Thyroid gland (tissue), 4 donors: ENCODE results near the gene COA7.

Experiments
- POLR2A ChIP-seq, 2 donors: fragments of 450-650 bp; IDR thresholded peaks; one replicate each; pipeline ENCODE4 v1.6.1; 2017; ENCODE audit warnings: antibody characterized with exemption in 2 of 2, mild to moderate bottlenecking in 2 of 2, moderate library complexity in 1 of 2
- TF ChIP-seq, protein P1 (sequence below), 6 experiments: fragments of 200-600 bp in 3 of 6; fragments of 450-650 bp in 3 of 6; sonication (generic) in 3 of 6; IDR thresholded peaks; one replicate each; pipeline ENCODE4 v1.5.1; 2016 to 2019; ENCODE audit warnings: antibody characterized with exemption in 6 of 6, mild to moderate bottlenecking in 2 of 6, inconsistent platforms in 1 of 6, moderate library complexity in 1 of 6

DNA sequence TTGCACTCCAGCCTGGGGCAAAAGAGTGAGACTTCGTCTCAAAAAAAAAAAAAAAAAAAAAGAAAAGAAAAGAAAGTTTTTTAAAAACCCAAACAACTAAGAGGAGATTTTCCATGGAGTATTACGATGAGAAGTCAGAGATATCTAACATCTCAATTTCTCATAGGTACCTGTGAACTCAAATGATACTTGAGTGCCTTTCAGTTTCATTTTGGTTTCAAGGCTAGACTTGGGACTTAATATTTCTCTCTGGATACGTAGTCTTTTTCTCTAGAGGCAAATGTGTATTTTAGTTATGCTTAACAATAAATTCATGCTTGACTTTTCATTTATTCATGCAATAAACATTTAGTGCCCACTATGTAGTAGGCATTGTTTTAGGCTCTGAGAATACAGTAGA is 43.1 kb upstream of the COA7 start:
- TF ChIP-seq, protein P1, sequence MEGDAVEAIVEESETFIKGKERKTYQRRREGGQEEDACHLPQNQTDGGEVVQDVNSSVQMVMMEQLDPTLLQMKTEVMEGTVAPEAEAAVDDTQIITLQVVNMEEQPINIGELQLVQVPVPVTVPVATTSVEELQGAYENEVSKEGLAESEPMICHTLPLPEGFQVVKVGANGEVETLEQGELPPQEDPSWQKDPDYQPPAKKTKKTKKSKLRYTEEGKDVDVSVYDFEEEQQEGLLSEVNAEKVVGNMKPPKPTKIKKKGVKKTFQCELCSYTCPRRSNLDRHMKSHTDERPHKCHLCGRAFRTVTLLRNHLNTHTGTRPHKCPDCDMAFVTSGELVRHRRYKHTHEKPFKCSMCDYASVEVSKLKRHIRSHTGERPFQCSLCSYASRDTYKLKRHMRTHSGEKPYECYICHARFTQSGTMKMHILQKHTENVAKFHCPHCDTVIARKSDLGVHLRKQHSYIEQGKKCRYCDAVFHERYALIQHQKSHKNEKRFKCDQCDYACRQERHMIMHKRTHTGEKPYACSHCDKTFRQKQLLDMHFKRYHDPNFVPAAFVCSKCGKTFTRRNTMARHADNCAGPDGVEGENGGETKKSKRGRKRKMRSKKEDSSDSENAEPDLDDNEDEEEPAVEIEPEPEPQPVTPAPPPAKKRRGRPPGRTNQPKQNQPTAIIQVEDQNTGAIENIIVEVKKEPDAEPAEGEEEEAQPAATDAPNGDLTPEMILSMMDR (IDR thresholded peaks at IDR 0.05) = no peak
- no peak for TF ChIP-seq POLR2A (IDR thresholded peaks at IDR 0.05)
